IPS-18a (cell line): ENCODE measurements around the gene CAPN8.
"Not testable (repeated sequence)": the region's sequence is repeated elsewhere in the genome, so short reads cannot be mapped to it uniquely, and the experiment has no call there.

Experiments used
- H3K27ac ChIP-seq: one replicate; pipeline ENCODE4 v1.5.1; 2013; ENCODE audit warnings: low read length
- H3K27me3 ChIP-seq: one replicate; pipeline ENCODE4 v1.6.1; 2013; ENCODE audit warnings: mild to moderate bottlenecking, low read length; ENCODE audit not compliant: control insufficient read depth, insufficient read depth
- H3K36me3 ChIP-seq: one replicate; pipeline ENCODE4 v1.6.1; 2013; ENCODE audit warnings: low read depth, low read length; ENCODE audit not compliant: control insufficient read depth
- H3K4me1 ChIP-seq: one replicate; pipeline ENCODE4 v1.6.1; 2013; ENCODE audit warnings: low read depth, low read length; ENCODE audit not compliant: control insufficient read depth
- H3K4me3 ChIP-seq: one replicate; pipeline ENCODE4 v1.5.1; 2013; ENCODE audit warnings: low read length
- H3K9ac ChIP-seq: one replicate; pipeline ENCODE4 v1.6.1; 2013; ENCODE audit warnings: mild to moderate bottlenecking, low read length, moderate library complexity
- H3K9me3 ChIP-seq: one replicate; pipeline ENCODE4 v1.6.1; 2013; ENCODE audit warnings: low read depth, low read length; ENCODE audit not compliant: control insufficient read depth

The CAPN8 gene

DNA sequence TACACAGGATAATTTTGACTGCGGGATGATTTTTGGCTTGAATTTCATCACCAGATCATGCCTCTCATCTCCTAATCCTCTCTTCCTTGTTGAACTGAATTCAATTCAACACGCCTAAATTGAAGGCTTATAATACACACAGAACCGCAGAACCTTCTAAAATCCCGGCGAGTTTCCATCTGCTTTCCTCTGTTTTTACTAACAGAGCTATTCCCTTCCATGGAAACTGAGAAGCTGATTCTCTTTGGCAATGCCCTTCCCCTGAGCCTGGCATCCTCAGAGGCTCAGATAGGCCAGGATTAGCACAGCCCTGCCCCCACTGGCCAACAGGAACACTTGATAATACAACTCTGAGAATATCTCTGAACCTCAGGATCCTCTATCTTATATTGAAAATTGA is 130.2 kb downstream of the CAPN8 start:
- no peak overlapping the region for H3K27ac ChIP-seq

DNA sequence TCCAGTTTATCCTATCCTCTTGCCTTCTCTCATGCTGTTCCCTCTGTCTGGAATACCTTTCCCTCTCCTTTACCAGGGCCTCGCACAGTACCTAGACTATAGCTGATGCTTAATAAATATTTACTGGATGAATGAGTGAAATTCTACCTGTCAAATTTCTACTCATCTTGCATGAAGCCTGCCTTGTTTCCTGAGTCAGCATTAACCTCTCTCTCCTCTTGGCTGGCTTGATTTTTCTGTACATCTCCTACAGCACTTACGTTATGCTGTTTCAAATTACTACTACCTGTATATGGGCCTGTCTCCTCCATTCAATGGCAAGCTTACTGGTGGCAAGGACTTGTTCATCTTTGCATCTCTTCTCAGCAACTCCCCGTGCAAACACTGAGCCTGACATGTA is 130.8 kb downstream of the CAPN8 start:
- no peaks in the 10 kb centered on the region for H3K9me3 ChIP-seq
- H3K4me1 ChIP-seq = no peaks in the 10 kb centered on the region
- H3K27me3 ChIP-seq = no peaks in the 10 kb centered on the region
- H3K9ac ChIP-seq = no peak overlapping the region
- H3K4me3 ChIP-seq = no peak overlapping the region
- H3K36me3 ChIP-seq = no peaks in the 10 kb centered on the region
- no peak overlapping the region for H3K27ac ChIP-seq

More for the DNA sequence above, 130.2 kb downstream of the CAPN8 start:
- H3K4me3 ChIP-seq = no peak overlapping the region
- H3K4me1 ChIP-seq = no peaks in the 10 kb centered on the region
- no peaks in the 10 kb centered on the region for H3K9me3 ChIP-seq
- H3K9ac ChIP-seq = no peak overlapping the region
- no peaks in the 10 kb centered on the region for H3K27me3 ChIP-seq
- no peaks in the 10 kb centered on the region for H3K36me3 ChIP-seq

DNA sequence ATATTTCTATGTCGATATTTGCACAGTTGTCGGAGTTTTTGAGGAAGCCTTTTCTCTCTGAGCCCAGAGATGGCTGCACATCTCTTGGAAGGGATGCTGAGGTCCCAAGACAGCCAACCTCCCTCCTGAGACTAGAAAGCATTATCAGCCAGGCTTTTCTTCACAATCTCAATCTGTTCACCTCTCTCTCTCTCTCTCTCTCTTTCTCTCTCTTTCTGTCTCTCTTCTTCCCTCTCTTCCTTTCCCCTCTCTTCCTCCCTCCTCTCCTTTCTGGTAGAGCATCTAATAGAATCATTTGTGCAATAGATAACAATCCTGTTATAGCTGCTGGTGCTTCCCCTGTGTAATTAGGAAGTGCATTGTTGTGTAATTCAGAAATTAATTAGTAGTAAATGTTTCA is 131.8 kb downstream of the CAPN8 start:
- Histone ChIP-seq H3K4me1 (no peaks in the 10 kb centered on the region), H3K27me3 (no peaks in the 10 kb centered on the region), H3K9ac (no peak overlapping the region), H3K27ac (no peak overlapping the region), H3K36me3 (no peaks in the 10 kb centered on the region), H3K4me3 (no peak overlapping the region), H3K9me3 (no peaks in the 10 kb centered on the region)

DNA sequence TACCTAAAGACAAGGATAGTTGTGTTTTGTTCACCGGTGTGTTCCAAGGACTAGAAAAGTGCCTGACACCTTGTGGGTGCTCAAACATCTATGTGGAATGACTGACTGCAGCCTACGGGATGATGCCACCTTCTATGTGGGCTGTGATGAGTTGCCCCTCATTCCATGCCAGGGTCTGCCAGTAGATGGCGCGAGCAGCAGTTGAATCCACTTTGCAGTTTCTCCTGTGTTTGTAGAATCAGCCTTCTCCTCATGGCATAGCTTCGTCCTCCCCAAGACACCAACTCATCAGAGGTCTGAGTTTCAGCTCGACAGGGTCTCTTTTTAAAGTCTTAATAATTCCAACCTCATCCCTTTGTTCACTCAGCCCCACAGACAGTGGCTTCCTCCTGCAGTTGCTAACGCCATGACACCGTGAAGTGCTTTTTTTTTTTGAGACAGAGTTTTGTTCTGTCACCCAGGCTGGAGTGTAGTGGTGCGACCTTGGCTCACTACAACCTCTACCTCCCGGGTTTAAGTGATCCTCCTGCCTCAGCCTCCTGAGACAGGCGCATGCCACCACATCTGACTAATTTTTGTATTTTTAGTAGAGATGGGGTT is 133.7 kb downstream of the CAPN8 start:
- Histone ChIP-seq H3K36me3 (no peaks in the 10 kb centered on the region), H3K9me3 (no peaks in the 10 kb centered on the region), H3K4me3 (no peak overlapping the region), H3K27me3 (no peaks in the 10 kb centered on the region), H3K27ac (no peak overlapping the region), H3K9ac (no peak overlapping the region), H3K4me1 (no peaks in the 10 kb centered on the region)

DNA sequence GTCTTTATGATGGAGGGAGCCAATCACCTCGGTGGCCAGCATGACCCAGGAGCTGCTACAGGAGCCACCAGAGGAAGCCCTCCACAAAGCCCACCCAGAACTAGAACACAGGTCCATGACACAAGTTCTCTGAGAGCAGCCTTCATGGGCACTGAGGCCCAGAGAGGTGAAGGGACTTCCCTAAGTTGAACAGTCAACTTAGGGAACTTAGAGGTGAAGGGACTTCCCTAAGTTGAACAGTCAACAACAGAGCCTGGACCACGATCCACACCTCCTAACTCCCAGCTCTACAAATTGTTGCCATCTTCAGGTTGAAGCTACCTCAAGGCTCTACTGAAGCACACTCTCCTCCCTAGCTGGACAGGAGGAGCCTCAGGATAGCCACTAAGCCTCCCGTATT is 139.5 kb downstream of the CAPN8 start:
- no peaks in the 10 kb centered on the region for H3K9me3 ChIP-seq
- H3K27ac ChIP-seq = no peak overlapping the region
- no peaks in the 10 kb centered on the region for H3K36me3 ChIP-seq
- no peaks in the 10 kb centered on the region for H3K27me3 ChIP-seq
- H3K4me3 ChIP-seq = no peak overlapping the region
- no peak overlapping the region for H3K9ac ChIP-seq
- no peaks in the 10 kb centered on the region for H3K4me1 ChIP-seq

DNA sequence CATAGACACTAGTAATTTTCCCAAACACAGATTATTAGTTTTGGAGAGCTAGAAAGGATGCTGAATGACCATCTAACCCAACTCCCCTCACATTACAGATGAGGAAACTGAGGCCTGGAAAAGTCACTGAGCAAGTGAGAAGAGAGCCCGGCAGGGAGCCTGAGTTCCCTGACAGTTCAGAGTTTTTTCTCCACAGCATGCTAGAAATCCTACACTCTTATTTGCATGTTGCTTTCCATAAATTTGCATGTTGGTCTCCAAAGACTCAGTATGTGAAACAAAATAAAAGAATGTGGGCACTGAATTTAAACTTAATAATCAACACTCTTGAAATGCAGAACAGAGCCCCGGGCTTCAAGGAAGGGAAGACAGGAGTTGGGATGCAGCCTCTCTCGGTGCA is 140.0 kb downstream of the CAPN8 start:
- H3K27ac ChIP-seq = no peak overlapping the region
- no peak overlapping the region for H3K9ac ChIP-seq
- no peaks in the 10 kb centered on the region for H3K4me1 ChIP-seq
- no peak overlapping the region for H3K4me3 ChIP-seq
- no peaks in the 10 kb centered on the region for H3K36me3 ChIP-seq
- no peaks in the 10 kb centered on the region for H3K27me3 ChIP-seq
- no peaks in the 10 kb centered on the region for H3K9me3 ChIP-seq

DNA sequence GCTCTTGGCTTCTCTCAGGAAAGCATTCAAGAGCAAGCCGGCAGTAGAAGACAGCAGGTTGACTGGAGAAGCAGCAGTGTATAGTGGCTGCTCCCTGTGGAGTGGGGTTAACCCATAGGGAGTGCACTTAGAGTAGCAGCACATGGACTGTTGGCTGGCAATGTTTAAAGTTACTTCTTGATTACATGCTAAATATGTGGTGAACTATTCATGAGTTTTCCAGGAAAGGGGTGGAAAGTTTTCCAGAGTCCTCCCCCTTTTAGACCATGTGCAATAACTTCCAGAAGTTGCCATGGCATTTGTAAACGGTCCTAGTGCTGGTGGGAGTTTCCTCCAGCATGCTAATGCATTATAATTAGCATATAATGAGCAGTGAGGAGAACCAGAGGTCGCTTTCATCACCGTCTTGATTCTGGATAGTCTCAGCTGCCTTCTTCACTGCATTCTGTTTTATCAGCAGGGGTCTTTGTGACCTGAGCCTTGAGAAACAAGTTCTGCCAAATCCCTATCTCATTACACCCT is 140.5 kb downstream of the CAPN8 start:
- no peak overlapping the region for H3K27ac ChIP-seq
- H3K27me3 ChIP-seq = no peaks in the 10 kb centered on the region
- H3K4me1 ChIP-seq = no peaks in the 10 kb centered on the region
- H3K36me3 ChIP-seq = no peaks in the 10 kb centered on the region
- no peak overlapping the region for H3K9ac ChIP-seq
- H3K4me3 ChIP-seq = no peak overlapping the region
- no peaks in the 10 kb centered on the region for H3K9me3 ChIP-seq

DNA sequence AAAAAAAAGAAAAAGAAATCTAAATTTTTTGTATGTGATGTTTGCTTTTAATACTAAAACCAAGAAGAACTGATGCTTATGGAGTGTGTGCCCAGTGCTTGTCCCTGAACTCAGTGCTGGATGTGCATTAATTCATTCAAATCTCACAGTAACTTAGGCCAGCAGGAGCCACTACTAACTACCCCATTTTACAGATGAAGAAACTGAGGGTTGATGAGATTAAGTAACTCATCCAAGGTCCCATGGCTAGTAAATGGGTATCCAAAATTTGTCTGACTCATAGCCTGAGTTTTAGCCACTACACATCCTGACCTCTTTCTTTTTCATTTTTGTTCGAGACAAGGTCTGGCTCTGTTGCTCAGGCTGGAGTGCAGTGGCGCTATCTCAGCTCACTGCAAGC is 144.4 kb downstream of the CAPN8 start:
- H3K27me3 ChIP-seq = no peaks in the 10 kb centered on the region
- H3K4me1 ChIP-seq = no peaks in the 10 kb centered on the region
- H3K36me3 ChIP-seq = no peaks in the 10 kb centered on the region
- H3K9ac ChIP-seq = no peak overlapping the region
- H3K27ac ChIP-seq = no peak overlapping the region
- H3K4me3 ChIP-seq = no peak overlapping the region
- no peaks in the 10 kb centered on the region for H3K9me3 ChIP-seq

DNA sequence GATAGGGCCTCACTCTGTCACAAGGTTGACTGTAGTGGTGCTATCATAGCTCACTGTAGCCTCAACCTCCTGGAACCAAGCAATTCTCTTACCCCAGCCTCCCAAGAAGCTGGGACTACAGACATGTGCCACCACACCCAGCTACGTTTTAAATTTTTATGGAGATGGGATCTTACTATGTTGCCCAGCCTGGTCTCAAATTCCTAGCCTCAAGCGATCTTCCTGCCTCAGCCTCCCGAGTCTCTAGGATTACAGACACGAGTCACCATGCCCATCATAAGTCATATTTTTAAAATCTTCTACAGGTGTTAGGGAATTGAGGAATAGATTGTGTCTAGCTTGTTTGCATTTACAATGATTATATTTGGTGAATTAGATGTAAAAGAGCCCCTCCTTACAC is 145.3 kb downstream of the CAPN8 start:
- Histone ChIP-seq H3K9me3 (no peaks in the 10 kb centered on the region), H3K27me3 (no peaks in the 10 kb centered on the region)

DNA sequence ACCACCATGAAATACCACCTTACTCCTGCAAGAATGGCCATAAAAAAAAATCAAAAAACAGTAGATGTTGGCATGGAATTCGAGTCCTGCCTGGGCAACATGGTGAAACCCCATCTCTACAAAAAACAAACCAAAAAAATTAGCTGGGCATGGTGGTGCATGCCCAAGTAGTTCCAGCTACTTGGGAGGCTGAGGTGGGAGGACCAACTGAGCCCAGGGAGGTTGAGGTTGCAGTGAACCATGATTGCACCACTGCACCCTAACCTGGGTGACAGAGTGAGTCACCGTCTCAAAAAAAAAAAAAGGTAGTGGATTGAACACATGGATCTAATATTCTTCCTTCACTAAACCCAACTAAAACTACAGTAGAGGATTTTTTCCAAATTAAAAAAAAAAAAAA is 146.4 kb downstream of the CAPN8 start:
- Histone ChIP-seq H3K36me3 (no peaks in the 10 kb centered on the region), H3K27ac (no peak overlapping the region), H3K9me3 (no peaks in the 10 kb centered on the region), H3K4me3 (no peak overlapping the region), H3K4me1 (no peaks in the 10 kb centered on the region), H3K27me3 (no peaks in the 10 kb centered on the region), H3K9ac (no peak overlapping the region)

More for the DNA sequence above, 145.3 kb downstream of the CAPN8 start:
- Histone ChIP-seq H3K9ac (no peak overlapping the region), H3K36me3 (no peaks in the 10 kb centered on the region), H3K4me3 (no peak overlapping the region), H3K4me1 (no peaks in the 10 kb centered on the region), H3K27ac (no peak overlapping the region)

DNA sequence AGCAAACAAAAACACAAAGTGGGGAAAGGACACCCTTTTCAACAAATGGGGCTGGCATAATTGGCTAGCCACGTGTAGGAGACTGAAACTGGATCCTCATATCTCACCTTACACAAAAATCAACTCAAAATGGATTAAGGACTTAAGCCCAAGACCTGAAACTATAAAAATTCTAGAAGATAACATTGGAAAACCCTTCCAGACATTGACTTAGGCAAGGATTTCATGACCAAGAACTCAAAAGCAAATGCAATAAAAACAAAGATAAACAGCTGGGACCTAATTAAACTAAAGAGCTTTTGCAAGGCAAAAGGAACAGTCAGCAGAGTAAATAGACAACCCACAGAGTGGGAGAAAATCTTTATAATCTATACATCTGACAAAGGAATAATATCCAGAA is 146.9 kb downstream of the CAPN8 start:
- not testable (repeated sequence) for H3K4me3 ChIP-seq

DNA sequence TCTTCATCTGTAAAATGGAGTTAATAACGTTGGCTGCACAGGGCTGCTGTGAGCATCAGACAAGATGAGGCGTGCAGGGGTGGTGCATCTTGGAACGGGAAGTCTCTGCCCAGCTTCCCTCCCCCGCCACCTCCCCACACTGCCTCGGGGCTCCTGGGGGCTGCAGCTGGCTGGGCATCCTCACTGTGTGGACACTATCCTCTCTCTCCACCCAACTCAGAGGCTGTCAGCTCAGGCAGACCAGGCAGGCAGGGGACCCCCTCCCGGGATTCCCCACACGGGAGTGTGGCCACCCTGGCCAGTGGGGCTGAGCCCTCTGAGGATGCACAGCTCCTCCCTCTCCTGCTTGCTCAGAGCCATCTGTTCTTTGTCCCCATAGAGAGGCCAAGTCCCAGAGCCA is 149.6 kb downstream of the CAPN8 start:
- no peaks in the 10 kb centered on the region for H3K27me3 ChIP-seq
- no peak overlapping the region for H3K27ac ChIP-seq
- H3K9ac ChIP-seq = no peak overlapping the region
- H3K4me3 ChIP-seq = no peak overlapping the region
- H3K36me3 ChIP-seq = no peaks in the 10 kb centered on the region
- no peaks in the 10 kb centered on the region for H3K9me3 ChIP-seq
- no peaks in the 10 kb centered on the region for H3K4me1 ChIP-seq

More for the DNA sequence above, 146.9 kb downstream of the CAPN8 start:
- H3K4me1 ChIP-seq, H3K27ac ChIP-seq, H3K9me3 ChIP-seq, H3K27me3 ChIP-seq, H3K36me3 ChIP-seq, H3K9ac ChIP-seq: not testable (repeated sequence)
